Smooth muscle cell (in vitro differentiated cells): ENCODE results near the gene ATP8B1. TPM values are rescaled to one million over a fixed set of nuclear protein-coding genes. Genes with fewer than 3 reads are reported as not detected.

Source experiments
- DNase-seq: peaks from one replicate; lab custom pipeline; 2025; ENCODE audit not compliant: unreplicated experiment; lab: John Stamatoyannopoulos, UW
- H2AFZ ChIP-seq: fragments of 200-600 bp; sonication (generic); 2 replicates; pipeline ENCODE4 v1.6.0; 2016; ENCODE audit warnings: antibody characterized with exemption, low read depth, mild to moderate bottlenecking
- H3F3A ChIP-seq: fragments of 200-600 bp; sonication (generic); 2 replicates; pipeline ENCODE4 v1.6.0; 2017; ENCODE audit warnings: antibody characterized with exemption, low read depth
- H3K27ac ChIP-seq: fragments of 200-600 bp; sonication (generic); 2 replicates; pipeline ENCODE4 v1.5.1; 2016; ENCODE audit warnings: low read depth, mild to moderate bottlenecking
- H3K27me3 ChIP-seq: fragments of 200-600 bp; sonication (generic); 2 replicates; pipeline ENCODE4 v1.6.1; 2016; ENCODE audit warnings: low read depth, mild to moderate bottlenecking
- H3K36me3 ChIP-seq: fragments of 200-600 bp; sonication (generic); 2 replicates; pipeline ENCODE4 v1.5.1; 2016; ENCODE audit warnings: low read depth
- H3K4me1 ChIP-seq: fragments of 200-600 bp; sonication (generic); 2 replicates; pipeline ENCODE4 v1.5.1; 2016; ENCODE audit warnings: low read depth
- H3K4me2 ChIP-seq: fragments of 200-600 bp; sonication (generic); 2 replicates; pipeline ENCODE4 v1.6.0; 2016; ENCODE audit warnings: mild to moderate bottlenecking
- H3K4me3 ChIP-seq: fragments of 200-600 bp; sonication (generic); 2 replicates; pipeline ENCODE4 v1.5.1; 2016; ENCODE audit warnings: mild to moderate bottlenecking
- H3K79me2 ChIP-seq: fragments of 200-600 bp; sonication (generic); 2 replicates; pipeline ENCODE4 v1.6.0; 2016; ENCODE audit warnings: low read depth, mild to moderate bottlenecking
- H3K9ac ChIP-seq: fragments of 200-600 bp; sonication (generic); 2 replicates; pipeline ENCODE4 v1.6.0; 2016; ENCODE audit warnings: low read depth
- H3K9me3 ChIP-seq: fragments of 200-600 bp; sonication (generic); replicated peaks from 2 replicates; pipeline ENCODE4 v1.5.1; 2016; ENCODE audit warnings: low read depth
- H4K20me1 ChIP-seq: fragments of 200-600 bp; sonication (generic); 2 replicates; pipeline ENCODE4 v1.6.0; 2016; ENCODE audit warnings: low read depth
- WGBS: methylation state at CpG from one replicate; pipeline ENCODE4 v1.1.7; 2016; ENCODE audit warnings: low lambda C conversion rate; 5-methylcytosine and 5-hydroxymethylcytosine counted together
- polyA plus RNA-seq: library from polyadenylated mRNA; unstranded; fragments of >200 nt; fragmentation: Nextera tagmentation; extraction: Ambion mirVana; gene quantifications from 2 replicates; pipeline ENCODE4 v1.2.1, GENCODE V29; 2016
- total RNA-seq: library from RNA; depleted of rRNA; stranded (reverse); fragments of >200 nt; gene quantifications from 2 replicates; pipeline ENCODE4 v1.2.3, GENCODE V29; 2014
- TF ChIP-seq, protein P1 (sequence below): fragments of 200-600 bp; sonication (generic); IDR thresholded peaks from 2 replicates; pipeline ENCODE4 v1.5.1; 2017; ENCODE audit warnings: borderline replicate concordance, mild to moderate bottlenecking, antibody characterized with exemption; ENCODE audit not compliant: insufficient read depth, poor library complexity, severe bottlenecking

ATP8B1 gene
- total and polyA plus RNA-seq, 2 experiments from 2014 or later = 1.1 to 6.1 TPM

- 100% methylated on average over 2 of the region's 2 CpGs for WGBS
- Histone ChIP-seq H3K4me2 (no peak overlapping the region), H3K4me3 (no peak overlapping the region)
These were observed 171.4 kb downstream of the ATP8B1 start for GRCh38 chr18:57631697-57632096.

DNA sequence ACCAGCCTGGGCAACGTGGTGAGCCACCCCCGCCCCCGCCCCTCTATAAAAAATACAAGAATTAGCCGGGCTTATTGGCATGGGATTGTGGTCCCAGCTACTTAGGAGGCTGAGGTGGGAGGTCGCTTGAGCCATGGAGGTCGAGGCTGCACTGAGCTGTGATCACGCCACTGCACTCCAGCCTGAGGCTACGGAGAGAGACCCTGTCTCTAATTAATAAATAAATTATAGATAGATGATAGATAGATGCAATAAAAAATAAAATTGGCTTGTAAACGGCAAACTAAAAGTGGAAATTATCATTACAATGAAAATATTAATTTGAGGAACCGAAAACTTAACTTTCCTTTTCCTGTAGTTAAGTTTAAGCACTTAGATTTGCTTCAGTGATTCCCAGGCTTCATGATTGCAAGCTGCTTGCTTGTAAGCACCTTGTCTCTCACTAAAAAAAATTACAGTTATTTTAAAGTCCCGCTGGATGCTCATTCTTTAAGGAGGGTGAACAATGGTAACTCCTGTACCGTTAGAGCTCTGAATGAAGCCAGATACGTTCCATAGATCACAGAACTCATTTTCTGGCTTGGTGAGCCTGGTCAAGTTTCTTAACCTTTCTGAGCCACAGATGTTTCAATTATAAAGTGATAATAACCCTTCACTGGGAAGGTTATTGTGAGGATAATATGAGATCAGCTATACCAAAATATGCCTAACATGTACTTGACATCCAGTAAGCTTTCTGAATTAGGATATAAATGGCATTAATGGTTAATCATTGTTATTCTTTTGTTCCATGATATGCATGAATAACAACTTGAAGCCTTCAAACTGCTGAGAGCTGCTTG, 172.1 kb downstream of the ATP8B1 start:
- no peaks in the 10 kb centered on the region for H3K4me1 ChIP-seq
- no peaks in the 10 kb centered on the region for H3K79me2 ChIP-seq
- H3K27me3 ChIP-seq = no peaks in the 10 kb centered on the region
- no peaks in the 10 kb centered on the region for H3K36me3 ChIP-seq
- H3K4me2 ChIP-seq = peak overlapping the region; percentile 82
- H3K9ac ChIP-seq = no peak overlapping the region
- no peaks in the 10 kb centered on the region for H3K9me3 ChIP-seq
- no peak for DNase-seq
- 73% methylated on average over 13 of the region's 13 CpGs for WGBS
- peak overlapping the region; percentile 98 for H2AFZ ChIP-seq
- H3K4me3 ChIP-seq = peak overlapping the region; percentile 75
- no peaks in the 10 kb centered on the region for H3F3A ChIP-seq
- no peaks in the 10 kb centered on the region for H4K20me1 ChIP-seq
- peak overlapping the region; percentile 53 for H3K27ac ChIP-seq
- TF ChIP-seq, protein P1, sequence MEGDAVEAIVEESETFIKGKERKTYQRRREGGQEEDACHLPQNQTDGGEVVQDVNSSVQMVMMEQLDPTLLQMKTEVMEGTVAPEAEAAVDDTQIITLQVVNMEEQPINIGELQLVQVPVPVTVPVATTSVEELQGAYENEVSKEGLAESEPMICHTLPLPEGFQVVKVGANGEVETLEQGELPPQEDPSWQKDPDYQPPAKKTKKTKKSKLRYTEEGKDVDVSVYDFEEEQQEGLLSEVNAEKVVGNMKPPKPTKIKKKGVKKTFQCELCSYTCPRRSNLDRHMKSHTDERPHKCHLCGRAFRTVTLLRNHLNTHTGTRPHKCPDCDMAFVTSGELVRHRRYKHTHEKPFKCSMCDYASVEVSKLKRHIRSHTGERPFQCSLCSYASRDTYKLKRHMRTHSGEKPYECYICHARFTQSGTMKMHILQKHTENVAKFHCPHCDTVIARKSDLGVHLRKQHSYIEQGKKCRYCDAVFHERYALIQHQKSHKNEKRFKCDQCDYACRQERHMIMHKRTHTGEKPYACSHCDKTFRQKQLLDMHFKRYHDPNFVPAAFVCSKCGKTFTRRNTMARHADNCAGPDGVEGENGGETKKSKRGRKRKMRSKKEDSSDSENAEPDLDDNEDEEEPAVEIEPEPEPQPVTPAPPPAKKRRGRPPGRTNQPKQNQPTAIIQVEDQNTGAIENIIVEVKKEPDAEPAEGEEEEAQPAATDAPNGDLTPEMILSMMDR = no peak

More at GRCh38 chr18:57631697-57632096, 171.4 kb downstream of the ATP8B1 start:
- no peaks in the 10 kb centered on the region for H3F3A ChIP-seq
- no peak overlapping the region for H2AFZ ChIP-seq
- H3K36me3 ChIP-seq = no peaks in the 10 kb centered on the region
- no peak for DNase-seq
- H3K9ac ChIP-seq = no peak overlapping the region
- no peaks in the 10 kb centered on the region for H4K20me1 ChIP-seq
- TF ChIP-seq, protein P1 = no peak
- H3K4me1 ChIP-seq = no peaks in the 10 kb centered on the region
- H3K79me2 ChIP-seq = no peaks in the 10 kb centered on the region
- no peaks in the 10 kb centered on the region for H3K9me3 ChIP-seq
- H3K27ac ChIP-seq = no peak overlapping the region
- H3K27me3 ChIP-seq = no peaks in the 10 kb centered on the region

DNA sequence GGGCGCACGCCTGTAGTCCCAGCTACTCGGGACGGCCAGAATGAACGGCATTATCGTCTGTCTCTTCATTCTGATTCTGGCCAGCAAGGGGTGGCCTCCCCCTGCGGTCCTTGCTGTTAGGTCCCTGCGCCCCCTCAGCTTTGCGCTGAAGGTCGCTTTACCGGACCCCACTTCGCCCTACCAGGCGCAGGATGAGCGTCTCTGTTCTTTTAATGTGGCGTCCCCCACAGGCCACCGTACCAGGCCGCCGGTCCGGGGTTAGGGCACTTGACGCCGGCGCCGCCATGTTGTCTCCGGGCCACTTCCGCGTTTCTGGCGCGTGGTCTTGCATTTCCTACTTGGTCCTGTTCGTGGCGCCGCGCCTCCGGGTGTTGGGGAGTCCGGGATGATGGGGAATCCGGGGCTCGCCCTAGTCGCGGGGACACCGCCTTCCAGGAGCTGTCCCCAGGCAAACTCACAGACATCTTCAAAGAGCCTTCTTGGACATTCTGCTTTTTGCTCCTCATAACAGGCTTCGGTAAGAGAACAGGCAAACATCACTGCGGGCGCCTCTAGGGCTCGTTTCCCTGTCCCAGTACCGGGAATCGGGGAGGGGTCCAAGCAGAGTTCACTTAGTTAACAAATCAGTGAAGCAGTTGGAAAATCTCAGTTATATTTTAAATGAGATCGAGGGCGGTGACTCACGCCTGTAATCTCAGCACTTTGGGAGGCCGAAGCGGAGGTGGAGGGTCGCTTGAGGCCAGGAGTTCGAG, 172.9 kb downstream of the ATP8B1 start:
- no peaks in the 10 kb centered on the region for H4K20me1 ChIP-seq
- H3K9ac ChIP-seq = peak overlapping the region; percentile 70
- DNase-seq = peak; percentile 77
- TF ChIP-seq, protein P1 = peak; percentile 49
- no peaks in the 10 kb centered on the region for H3K27me3 ChIP-seq
- peak overlapping the region; percentile 53 for H3K27ac ChIP-seq
- no peaks in the 10 kb centered on the region for H3K79me2 ChIP-seq
- H3K36me3 ChIP-seq = no peaks in the 10 kb centered on the region
- no peaks in the 10 kb centered on the region for H3K9me3 ChIP-seq
- H3K4me2 ChIP-seq = peak overlapping the region; percentile 82
- no peaks in the 10 kb centered on the region for H3K4me1 ChIP-seq
- no peaks in the 10 kb centered on the region for H3F3A ChIP-seq
- peak overlapping the region; percentile 75 for H3K4me3 ChIP-seq
- peak overlapping the region; percentile 98 for H2AFZ ChIP-seq
- 10% methylated on average over 50 of the region's 52 CpGs for WGBS
